Nephron progenitor cell (in vitro differentiated cells): ENCODE data around the gene ATF1.
A peak's percentile ranks its signal among the peaks of the same experiment; 100 is the strongest.

Experiments used
- DNase-seq: peaks from one replicate; pipeline ENCODE4 v3.0.0; 2021
- H3K27ac Mint-ChIP-seq: 2 replicates; pipeline ENCODE4 v1.8.0; 2021; ENCODE audit warnings: mild to moderate bottlenecking, moderate library complexity, mixed read lengths
- H3K27me3 Mint-ChIP-seq: 2 replicates; pipeline ENCODE4 v1.8.0; 2021; ENCODE audit warnings: mild to moderate bottlenecking, low read depth, mixed read lengths; ENCODE audit not compliant: poor library complexity
- H3K36me3 Mint-ChIP-seq: 2 replicates; pipeline ENCODE4 v1.8.0; 2021; ENCODE audit warnings: low read depth, mixed read lengths
- H3K4me1 Mint-ChIP-seq: 2 replicates; pipeline ENCODE4 v1.8.0; 2021; ENCODE audit warnings: mixed read lengths
- H3K4me3 Mint-ChIP-seq: 2 replicates; pipeline ENCODE4 v1.8.0; 2021; ENCODE audit warnings: mild to moderate bottlenecking, moderate library complexity, mixed read lengths
- H3K9me3 Mint-ChIP-seq: 2 replicates; pipeline ENCODE4 v1.8.0; 2021; ENCODE audit warnings: mild to moderate bottlenecking, moderate library complexity, mixed read lengths
- TF ChIP-seq, protein P1 (sequence below): fragments of 200-600 bp; sonication (generic); IDR thresholded peaks from 2 replicates; pipeline ENCODE4 v1.5.0; 2021; ENCODE audit warnings: antibody characterized with exemption

The ATF1 gene

DNA sequence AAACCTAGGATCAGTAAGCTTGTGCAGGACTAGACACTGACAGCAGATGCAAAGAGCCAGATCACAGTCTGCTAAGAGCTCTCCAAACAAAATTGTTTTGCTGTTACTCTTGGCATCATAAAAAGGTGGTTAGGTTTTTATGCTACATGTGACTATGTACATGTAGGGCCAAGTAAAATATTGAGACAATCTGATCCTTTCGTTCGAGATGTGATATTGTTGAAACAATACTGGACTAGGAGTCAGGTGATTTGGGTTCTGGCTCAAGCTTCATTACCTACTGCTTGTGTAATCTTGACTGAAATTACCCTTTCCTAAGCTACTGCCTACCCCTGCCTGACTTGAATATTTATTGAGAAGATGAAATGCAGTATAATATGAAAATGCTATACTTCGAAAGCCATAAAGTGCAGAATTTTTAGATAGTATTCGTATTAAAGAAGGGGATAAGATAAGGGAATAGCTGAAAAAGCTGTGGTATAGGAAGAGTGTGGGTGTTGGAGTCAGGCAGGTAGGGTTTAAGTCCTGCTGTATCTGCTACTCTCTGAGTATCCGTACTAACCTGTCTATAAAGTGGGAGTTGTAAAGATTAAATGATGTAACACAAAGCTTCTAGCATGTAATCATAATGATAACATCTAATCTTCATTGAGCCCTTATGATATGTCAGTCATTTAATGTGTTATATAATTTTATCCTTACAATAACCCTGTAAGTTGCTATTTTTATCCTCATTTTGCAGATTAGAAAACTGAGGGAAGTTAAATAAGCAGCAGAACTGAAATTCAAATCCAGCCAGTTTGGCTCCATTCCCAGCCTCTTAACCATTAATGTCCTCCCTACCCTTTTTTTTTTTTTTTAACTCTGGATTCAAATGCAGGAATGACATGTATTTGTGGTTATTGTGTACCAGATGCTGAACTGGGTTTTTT is 38.6 kb upstream of the ATF1 start:
- Mint-ChIP-seq H3K4me3 (no peak overlapping the region), H3K27ac (no peak overlapping the region), H3K27me3 (no peaks in the 10 kb centered on the region), H3K4me1 (no peaks in the 10 kb centered on the region), H3K36me3 (peaks cover 64% of the 10 kb centered on the region), H3K9me3 (no peaks in the 10 kb centered on the region)
- TF ChIP-seq, protein P1, sequence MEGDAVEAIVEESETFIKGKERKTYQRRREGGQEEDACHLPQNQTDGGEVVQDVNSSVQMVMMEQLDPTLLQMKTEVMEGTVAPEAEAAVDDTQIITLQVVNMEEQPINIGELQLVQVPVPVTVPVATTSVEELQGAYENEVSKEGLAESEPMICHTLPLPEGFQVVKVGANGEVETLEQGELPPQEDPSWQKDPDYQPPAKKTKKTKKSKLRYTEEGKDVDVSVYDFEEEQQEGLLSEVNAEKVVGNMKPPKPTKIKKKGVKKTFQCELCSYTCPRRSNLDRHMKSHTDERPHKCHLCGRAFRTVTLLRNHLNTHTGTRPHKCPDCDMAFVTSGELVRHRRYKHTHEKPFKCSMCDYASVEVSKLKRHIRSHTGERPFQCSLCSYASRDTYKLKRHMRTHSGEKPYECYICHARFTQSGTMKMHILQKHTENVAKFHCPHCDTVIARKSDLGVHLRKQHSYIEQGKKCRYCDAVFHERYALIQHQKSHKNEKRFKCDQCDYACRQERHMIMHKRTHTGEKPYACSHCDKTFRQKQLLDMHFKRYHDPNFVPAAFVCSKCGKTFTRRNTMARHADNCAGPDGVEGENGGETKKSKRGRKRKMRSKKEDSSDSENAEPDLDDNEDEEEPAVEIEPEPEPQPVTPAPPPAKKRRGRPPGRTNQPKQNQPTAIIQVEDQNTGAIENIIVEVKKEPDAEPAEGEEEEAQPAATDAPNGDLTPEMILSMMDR, result no peak
- DNase-seq, result no peak

DNA sequence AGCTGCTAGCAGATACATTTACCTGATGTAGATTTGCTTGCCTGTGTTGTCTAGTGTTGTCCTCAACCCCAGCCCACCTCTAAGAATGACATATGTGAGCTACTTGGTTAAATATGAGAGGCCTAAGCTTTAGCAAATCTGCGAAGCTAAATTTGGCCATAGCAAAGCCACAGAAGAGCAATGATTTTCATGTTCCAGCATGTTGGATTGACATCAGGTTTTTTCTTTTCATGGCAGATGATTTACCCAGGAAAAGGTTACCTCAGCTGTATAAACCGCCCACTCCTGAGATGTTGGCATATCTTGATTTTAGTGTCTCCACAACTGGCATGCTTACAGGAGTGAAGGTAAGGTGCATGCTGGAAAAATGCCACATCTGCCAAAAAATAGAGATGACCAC is 36.4 kb upstream of the ATF1 start:
- TF ChIP-seq, protein P1, result no peak
- Mint-ChIP-seq H3K4me1 (no peaks in the 10 kb centered on the region), H3K27me3 (no peaks in the 10 kb centered on the region), H3K36me3 (peaks cover 65% of the 10 kb centered on the region), H3K4me3 (no peak overlapping the region), H3K27ac (no peak overlapping the region), H3K9me3 (no peaks in the 10 kb centered on the region)
- DNase-seq, result no peak

DNA sequence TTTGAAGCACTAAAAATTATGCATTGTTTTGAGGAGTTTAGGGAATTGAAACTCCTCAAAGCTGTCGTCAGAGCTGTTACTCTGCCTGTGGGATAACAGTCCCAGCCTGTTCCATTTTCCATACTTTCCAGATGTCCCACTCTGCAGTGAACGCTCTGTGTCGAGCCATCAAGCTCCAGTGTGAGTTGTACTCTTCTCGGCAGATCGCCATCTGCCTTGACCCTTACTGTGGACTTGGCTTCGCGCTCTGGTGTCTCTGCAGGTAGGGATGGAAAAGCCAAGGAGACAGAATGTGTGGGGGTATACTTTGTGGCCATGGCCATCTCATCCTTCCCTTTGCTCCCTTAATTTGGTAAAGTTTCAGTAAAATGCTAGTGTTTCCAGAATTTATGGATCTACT is 35.5 kb upstream of the ATF1 start:
- Mint-ChIP-seq H3K4me1 (no peaks in the 10 kb centered on the region), H3K27ac (no peak overlapping the region), H3K36me3 (peaks cover 58% of the 10 kb centered on the region), H3K9me3 (no peaks in the 10 kb centered on the region), H3K4me3 (no peak overlapping the region), H3K27me3 (no peaks in the 10 kb centered on the region)
- DNase-seq, result no peak
- TF ChIP-seq, protein P1, result no peak

DNA sequence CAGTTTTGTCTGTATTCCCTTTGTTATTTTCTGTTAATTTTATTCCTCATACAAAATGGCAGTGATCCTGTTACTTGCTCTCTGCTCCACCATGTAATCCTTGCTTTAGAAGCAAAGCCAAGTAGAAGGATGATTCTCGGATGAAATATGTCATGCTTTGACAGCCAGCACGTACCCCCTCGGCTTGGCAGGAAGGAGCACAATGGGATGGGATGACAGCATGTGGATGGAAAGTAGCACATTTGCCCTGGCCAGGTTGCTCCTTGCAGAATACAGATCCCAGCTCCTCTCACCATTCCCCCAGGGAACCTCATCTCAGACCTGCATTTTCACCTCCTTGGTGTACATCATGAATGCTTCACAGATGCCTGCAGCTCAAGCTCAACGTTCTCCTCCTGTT is 35.1 kb upstream of the ATF1 start:
- Mint-ChIP-seq H3K27ac (no peak overlapping the region), H3K4me1 (no peaks in the 10 kb centered on the region), H3K36me3 (peaks cover 54% of the 10 kb centered on the region), H3K4me3 (no peak overlapping the region), H3K27me3 (no peaks in the 10 kb centered on the region), H3K9me3 (no peaks in the 10 kb centered on the region)
- TF ChIP-seq, protein P1, result no peak
- DNase-seq, result no peak

DNA sequence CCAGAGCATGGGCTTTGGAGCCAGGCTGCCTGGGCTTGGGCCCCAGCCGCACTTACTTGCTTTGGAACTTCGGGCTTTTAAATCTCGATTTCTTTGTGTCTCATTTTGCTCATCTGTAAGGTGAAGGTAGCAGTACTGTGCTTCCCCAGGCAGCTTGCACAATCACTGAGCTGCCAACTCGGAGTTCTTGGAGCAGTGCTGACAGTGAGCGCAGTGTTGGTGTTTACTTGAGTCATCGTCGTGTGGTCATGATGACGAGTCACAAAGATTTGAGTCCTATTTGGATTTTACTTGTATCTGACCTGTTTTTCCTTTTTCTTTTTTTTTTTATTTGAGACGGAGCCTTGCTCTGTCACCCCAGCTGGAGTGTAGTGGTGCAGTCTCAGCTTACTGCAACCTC is 31.3 kb upstream of the ATF1 start:
- no peak overlapping the region for H3K4me3 Mint-ChIP-seq
- H3K27ac Mint-ChIP-seq, result no peak overlapping the region
- H3K27me3 Mint-ChIP-seq, result no peaks in the 10 kb centered on the region
- H3K4me1 Mint-ChIP-seq, result no peaks in the 10 kb centered on the region
- DNase-seq, result no peak
- peaks cover 68% of the 10 kb centered on the region for H3K36me3 Mint-ChIP-seq
- TF ChIP-seq, protein P1, result no peak
- no peaks in the 10 kb centered on the region for H3K9me3 Mint-ChIP-seq

DNA sequence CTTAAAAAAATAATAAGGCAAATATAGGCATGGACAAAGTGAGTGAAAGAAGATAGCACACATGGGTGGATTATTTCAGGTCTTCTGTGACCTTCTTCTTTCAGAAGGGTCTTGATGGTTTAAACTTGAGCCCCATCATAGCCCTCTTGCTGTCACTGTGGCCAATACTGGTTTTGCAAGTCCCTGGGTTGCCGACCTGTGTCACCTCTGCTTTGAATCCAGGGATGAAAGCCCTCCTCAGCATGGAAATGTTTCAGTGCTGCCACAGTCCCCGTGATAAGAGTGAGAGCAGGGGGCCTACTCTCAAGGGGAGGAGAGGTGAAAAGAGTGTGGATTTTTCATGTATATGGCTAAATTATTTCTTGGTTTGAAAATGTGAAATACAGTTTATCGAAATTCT is 30.2 kb upstream of the ATF1 start:
- Mint-ChIP-seq H3K9me3 (no peaks in the 10 kb centered on the region), H3K27ac (peak overlapping the region; percentile 68), H3K36me3 (peaks cover 60% of the 10 kb centered on the region), H3K27me3 (no peaks in the 10 kb centered on the region), H3K4me1 (no peaks in the 10 kb centered on the region), H3K4me3 (no peak overlapping the region)
- no peak for DNase-seq
- TF ChIP-seq, protein P1, result no peak
